Measurements from ENCODE around the gene SMARCA2. TPM values are rescaled to one million over a fixed set of nuclear protein-coding genes. Genes with fewer than 3 reads are reported as not detected.

SMARCA2 gene
- total and polyA plus RNA-seq, 12 donors = 38.3 to 192 (median 142) TPM

DNA sequence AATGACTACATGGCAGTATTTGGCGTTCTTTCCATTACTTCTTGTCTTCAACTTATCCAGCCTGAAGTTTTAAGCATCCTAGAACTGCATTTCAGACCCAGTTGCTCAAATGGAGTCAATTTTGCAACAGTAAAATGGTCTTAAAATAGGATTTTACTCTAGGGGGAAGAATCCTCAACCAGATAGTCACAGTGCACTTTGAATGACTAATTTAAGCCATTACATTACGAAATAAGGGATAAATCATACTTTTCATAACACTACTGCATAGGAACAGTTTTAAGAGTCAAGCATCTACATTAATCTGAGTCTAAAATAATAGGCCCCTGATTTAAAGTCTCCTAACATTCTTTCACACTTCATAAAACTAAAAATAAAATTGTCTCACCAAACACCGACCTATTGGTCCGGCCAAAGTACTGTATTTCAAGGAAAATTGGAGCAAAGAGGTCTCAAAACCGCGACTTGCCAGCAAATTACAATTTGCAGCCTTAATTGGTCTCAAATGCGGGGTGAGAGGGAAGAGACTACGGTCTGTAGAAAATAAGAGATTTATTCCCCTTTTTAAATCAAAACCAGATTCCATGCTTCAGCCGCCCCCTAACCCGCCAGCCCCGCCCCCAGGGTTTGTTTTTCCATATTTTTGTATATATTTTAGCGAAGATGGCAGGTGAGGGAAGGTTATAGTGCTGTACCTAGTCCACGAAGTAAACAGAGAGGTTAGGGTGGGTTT lies 1.2 kb upstream of the SMARCA2 start:
- WGBS, 4 donors = 7 to 12% (median 11%) methylated on average over 13 of the region's 13 CpGs

DNA sequence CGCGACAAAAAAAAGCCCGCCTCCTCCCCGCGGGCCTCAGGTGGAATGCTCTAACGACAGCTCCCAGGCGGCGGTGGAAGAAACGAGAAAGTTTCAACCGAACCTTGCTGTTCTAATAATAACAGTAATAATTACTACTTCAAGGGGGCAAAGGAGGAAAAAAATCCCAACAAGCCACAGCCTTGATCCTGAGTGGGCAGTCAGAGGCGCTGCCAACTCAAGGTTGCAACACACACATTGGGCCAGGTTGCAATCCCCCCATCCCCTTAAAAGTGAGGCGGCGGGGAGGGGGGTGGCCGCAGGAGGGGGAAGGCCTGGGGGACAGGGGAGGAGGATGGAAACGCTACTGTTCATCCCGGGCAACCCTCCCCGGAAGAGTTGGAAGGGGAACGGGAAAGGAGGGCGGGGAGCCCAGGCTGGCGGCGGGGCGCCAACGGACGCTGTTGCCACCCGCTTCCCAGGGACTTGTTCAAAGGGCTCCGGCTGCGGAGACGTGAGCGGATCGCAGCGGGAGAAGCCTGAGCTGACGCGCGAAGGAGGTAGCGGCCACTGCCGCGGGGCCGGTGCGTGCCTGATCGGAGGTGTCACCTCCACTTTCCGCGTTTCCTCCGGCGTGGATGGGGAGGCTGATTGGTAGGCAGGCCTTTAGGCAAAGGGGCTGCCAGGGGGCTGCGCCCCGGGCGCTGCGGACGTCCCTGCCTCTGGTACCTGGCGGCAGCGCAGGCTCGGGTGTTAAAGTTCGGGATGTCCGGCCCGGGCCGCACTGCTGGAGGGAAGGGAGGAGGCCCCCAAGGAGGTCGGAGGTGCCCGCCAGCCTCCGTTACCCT lies 647 bp downstream of the SMARCA2 start:
- WGBS, 4 donors = 0 to 1% (median 0%) methylated on average over 33 to 59 of the region's 59 CpGs
- H3K27ac ChIP-seq = peak overlapping the region; percentile 87 to 99 (median 99)

More for the DNA sequence above, 1.2 kb upstream of the SMARCA2 start:
- DNase-seq = no peak
- intact Hi-C loops (cut with DNase I) = no loop called here
- Histone ChIP-seq H3K9me3 (replicated peaks in 1 of 3) (no peaks in the 10 kb centered on the region), H3K36me3 (replicated peaks in 1 of 2) (no peaks in the 10 kb centered on the region), H3K4me3 (peak overlapping the region; percentile 46 to 79 (median 76)), H3K27ac (peak overlapping the region; percentile 90 to 99 (median 97)), H3K27me3 (no peaks in the 10 kb centered on the region), H3K4me1 (replicated peaks in 1 of 2) (peaks cover 11 to 18% of the 10 kb centered on the region in 2 donors)
- TF ChIP-seq, protein P1, sequence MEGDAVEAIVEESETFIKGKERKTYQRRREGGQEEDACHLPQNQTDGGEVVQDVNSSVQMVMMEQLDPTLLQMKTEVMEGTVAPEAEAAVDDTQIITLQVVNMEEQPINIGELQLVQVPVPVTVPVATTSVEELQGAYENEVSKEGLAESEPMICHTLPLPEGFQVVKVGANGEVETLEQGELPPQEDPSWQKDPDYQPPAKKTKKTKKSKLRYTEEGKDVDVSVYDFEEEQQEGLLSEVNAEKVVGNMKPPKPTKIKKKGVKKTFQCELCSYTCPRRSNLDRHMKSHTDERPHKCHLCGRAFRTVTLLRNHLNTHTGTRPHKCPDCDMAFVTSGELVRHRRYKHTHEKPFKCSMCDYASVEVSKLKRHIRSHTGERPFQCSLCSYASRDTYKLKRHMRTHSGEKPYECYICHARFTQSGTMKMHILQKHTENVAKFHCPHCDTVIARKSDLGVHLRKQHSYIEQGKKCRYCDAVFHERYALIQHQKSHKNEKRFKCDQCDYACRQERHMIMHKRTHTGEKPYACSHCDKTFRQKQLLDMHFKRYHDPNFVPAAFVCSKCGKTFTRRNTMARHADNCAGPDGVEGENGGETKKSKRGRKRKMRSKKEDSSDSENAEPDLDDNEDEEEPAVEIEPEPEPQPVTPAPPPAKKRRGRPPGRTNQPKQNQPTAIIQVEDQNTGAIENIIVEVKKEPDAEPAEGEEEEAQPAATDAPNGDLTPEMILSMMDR (IDR thresholded peaks at IDR 0.05) = peak in 2 of 6 experiments; percentile 5 to 15
- TF ChIP-seq POLR2A (IDR thresholded peaks at IDR 0.05) = no peak

DNA sequence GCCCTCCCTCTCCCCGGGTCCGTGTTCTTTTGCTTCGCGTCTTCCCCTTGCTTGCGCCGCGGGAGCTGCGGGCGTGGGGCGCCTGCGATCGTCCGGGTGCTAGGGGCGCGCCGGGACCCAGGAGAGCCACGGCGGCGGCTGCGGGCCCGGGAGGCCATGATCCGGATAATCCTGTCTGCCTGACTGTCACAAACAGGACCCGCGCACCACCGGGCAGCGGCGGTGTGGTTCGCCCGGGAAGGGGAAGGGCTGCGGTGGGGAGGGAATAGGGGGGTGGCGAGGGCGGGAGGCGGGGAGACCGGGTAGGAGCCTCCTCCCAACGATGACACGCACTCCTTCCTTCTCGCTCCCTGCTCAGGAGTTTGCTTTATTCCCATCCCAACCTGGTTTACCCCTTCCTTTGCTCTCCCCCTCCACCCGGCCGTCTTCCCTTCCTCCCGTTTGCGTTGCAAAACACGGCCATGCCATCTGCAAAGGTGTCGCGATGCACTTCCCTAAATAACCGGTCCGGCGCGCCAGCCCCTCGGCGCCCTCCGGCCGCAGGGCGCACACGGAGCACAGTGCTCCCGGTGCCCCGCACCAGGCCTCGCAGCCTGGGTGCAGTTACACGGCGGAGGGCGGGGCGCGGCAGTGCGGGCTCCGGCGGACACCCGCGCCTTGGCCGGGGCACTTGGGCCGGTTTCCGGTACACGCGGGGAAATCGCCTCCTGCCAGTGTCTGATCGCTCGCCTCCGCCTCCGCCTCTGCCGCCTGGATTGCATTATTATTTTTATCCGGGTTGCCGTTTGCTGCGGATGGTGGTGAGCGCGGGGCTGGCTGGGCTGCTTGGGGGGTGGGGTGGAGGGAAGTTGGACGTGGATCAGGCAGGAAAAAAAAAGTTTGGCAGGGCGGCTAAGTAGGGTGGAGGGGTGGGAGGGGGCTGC lies 1.5 kb downstream of the SMARCA2 start:
- Histone ChIP-seq H3K27ac (peak overlapping the region; percentile 87 to 99 (median 99)), H3K4me3 (peak overlapping the region; percentile 79 to 97 (median 82)), H3K9me3 (replicated peaks in 1 of 3) (no peaks in the 10 kb centered on the region), H3K4me1 (replicated peaks in 1 of 2) (peaks cover 19 to 39% of the 10 kb centered on the region in 2 donors), H3K27me3 (no peaks in the 10 kb centered on the region), H3K36me3 (replicated peaks in 1 of 2) (no peaks in the 10 kb centered on the region)
- WGBS, 4 donors = 0% methylated on average over 37 to 85 of the region's 85 CpGs
- intact Hi-C loops (cut with DNase I) = no loop called here
- DNase-seq = peak; percentile 82 to 89 (median 87)
- TF ChIP-seq POLR2A (IDR thresholded peaks at IDR 0.05) = peak; percentile 2 to 72
- TF ChIP-seq, protein P1 (IDR thresholded peaks at IDR 0.05) = peak in 1 of 6 experiments; percentile 29

More for the DNA sequence above, 647 bp downstream of the SMARCA2 start:
- TF ChIP-seq, protein P1 (IDR thresholded peaks at IDR 0.05) = peak in 1 of 6 experiments; percentile 10
- TF ChIP-seq POLR2A (IDR thresholded peaks at IDR 0.05) = no peak
- DNase-seq = peak; percentile 60 to 74 (median 65)
- peaks cover 19 to 36% of the 10 kb centered on the region in 2 donors for H3K4me1 ChIP-seq (replicated peaks in 1 of 2)
- H3K4me3 ChIP-seq = peak overlapping the region; percentile 79 to 97 (median 82)
- H3K9me3 ChIP-seq (replicated peaks in 1 of 3) = no peaks in the 10 kb centered on the region
- intact Hi-C loops (cut with DNase I) = no loop called here
- no peaks in the 10 kb centered on the region for H3K27me3 ChIP-seq
- H3K36me3 ChIP-seq (replicated peaks in 1 of 2) = no peaks in the 10 kb centered on the region

All from adrenal gland (tissue), 12 donors.